H1 (cell line): ENCODE data around the gene CHD3. TPM values are rescaled to one million over a fixed set of nuclear protein-coding genes. Genes with fewer than 3 reads are reported as not detected.

Experiments used
- CTBP2 ChIP-seq: IDR thresholded peaks from 2 replicates; pipeline ENCODE4 v1.7.0; 2011; ENCODE audit warnings: borderline replicate concordance, mild to moderate bottlenecking, moderate library complexity, mixed read lengths, low read length; ENCODE audit not compliant: insufficient read depth, insufficient read length
- HDAC6 ChIP-seq: IDR thresholded peaks from one replicate; pipeline ENCODE4 v1.7.1; 2012; ENCODE audit warnings: low read depth, mild to moderate bottlenecking, inconsistent platforms, low read length, moderate library complexity
- NANOG ChIP-seq: IDR thresholded peaks from 2 replicates; pipeline ENCODE4 v1.6.1; 2011; ENCODE audit warnings: low read length, low read depth, mild to moderate bottlenecking, inconsistent platforms; ENCODE audit not compliant: insufficient read depth, poor library complexity, severe bottlenecking
- PHF8 ChIP-seq: fragments of 200-600 bp; sonication (generic); conservative IDR thresholded peaks from 2 replicates; pipeline ENCODE4 v1.7.1; 2012; ENCODE audit warnings: low read depth, mild to moderate bottlenecking, inconsistent platforms, low read length, moderate library complexity
- POLR2A ChIP-seq, 2 experiments: IDR thresholded peaks; 1 replicate in 1 of 2; 2 replicates in 1 of 2; pipeline ENCODE4 v1.6.1; 2011; ENCODE audit warnings: low read depth in 2 of 2, low read length in 2 of 2, mild to moderate bottlenecking in 2 of 2; ENCODE audit errors: control extremely low read depth in 1 of 2
- RNF2 ChIP-seq: fragments of 200-900, 300-1000 bp; sonication (generic); IDR thresholded peaks from 2 replicates; pipeline ENCODE4 v1.7.1; 2016; ENCODE audit warnings: borderline replicate concordance, low read depth, mild to moderate bottlenecking, antibody characterized with exemption, low read length; ENCODE audit not compliant: poor library complexity, severe bottlenecking; ENCODE audit errors: missing control alignments
- SP4 ChIP-seq: IDR thresholded peaks from 2 replicates; pipeline ENCODE4 v1.6.1; 2012; ENCODE audit warnings: low read length, inconsistent platforms
- YY1 ChIP-seq: IDR thresholded peaks from 2 replicates; pipeline ENCODE4 v1.6.1; 2011; ENCODE audit warnings: low read depth, mild to moderate bottlenecking, low read length
- polyA plus RNA-seq, 7 experiments: library from polyadenylated mRNA; depleted of rRNA in 3 of 7; stranded (reverse) in 5 of 7; unstranded in 2 of 7; fragments of >200 nt in 5 of 7; fragments of 200-250 nt in 2 of 7; gene quantifications; 1 replicate in 5 of 7; 2 replicates in 1 of 7; 4 replicates in 1 of 7; pipeline versions ENCODE4 v1.2.1 to v1.2.3, GENCODE V29; 2011 to 2013; ENCODE audit warnings: missing spikeins in 2 of 7, mixed read lengths in 2 of 7
- total RNA-seq: library from RNA; stranded (reverse); fragmentation: NEBNext Ultra II Directional; extraction: Animal tissue kit (Norgen Biotek cat#: 25700); gene quantifications from 2 replicates; pipeline ENCODE4 v1.2.1, GENCODE V29; 2021

The CHD3 gene
- total and polyA plus RNA-seq, 2 of the 8 experiments (the other 6 are each of a cell fraction or from before 2014, with no cell fraction given): 12.3 to 12.9 TPM

DNA sequence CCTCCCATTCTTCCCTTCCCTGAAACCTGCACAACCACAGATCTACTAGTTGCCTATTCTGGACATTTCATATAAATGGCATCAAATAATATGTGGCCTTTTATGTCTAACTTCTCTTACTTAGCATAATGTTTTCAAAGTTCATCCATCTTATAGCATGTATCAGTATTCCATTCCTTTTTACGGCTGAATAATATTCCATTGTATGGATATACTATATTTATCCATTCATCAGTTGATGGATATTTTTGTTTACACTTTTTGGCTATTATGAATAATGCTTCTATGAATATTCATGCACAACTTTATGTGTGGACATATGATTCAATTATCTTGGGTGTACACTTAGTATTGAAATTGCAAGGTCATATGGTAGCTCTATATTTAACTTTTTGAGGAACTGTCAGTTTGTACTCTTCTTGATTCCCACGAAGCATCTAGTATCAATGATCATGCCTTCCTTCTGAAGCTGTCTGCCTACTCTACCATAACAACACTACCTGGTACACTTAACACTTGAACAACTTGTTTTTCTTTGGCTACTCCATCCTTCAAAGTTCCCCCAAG lies 12.7 kb upstream of the CHD3 start (continued):
- TF ChIP-seq PHF8 (no peak), RNF2 (no peak), HDAC6 (no peak), NANOG (no peak), CTBP2 (no peak), YY1 (no peak), POLR2A (IDR thresholded peaks at IDR 0.05; ENCODE audit: control extremely low read depth in 1 of 2, low read depth in 2 of 2, low read length in 2 of 2) (no peak), SP4 (no peak)
